ENCODE results near the gene NWD2.

- TF ChIP-seq POLR2A (IDR thresholded peaks at IDR 0.05) = no peak
- no peak for TF ChIP-seq POLR2AphosphoS5 (IDR thresholded peaks at IDR 0.05)
Measured at GRCh38 chr4:37429906-37430305, 185.4 kb downstream of the NWD2 start.

All from spleen (tissue), 3 donors.